HEK293 (cell line): ENCODE results near the gene EGFR.

Experiments used
- CTCF ChIA-PET: fragments of 350-600 bp; formaldehyde crosslinking; extraction: SDS; loops from one replicate; lab custom pipeline; 2021; ENCODE audit warnings: antibody characterized with exemption; lab: Yijun Ruan, JAX
- POLR2A ChIA-PET: fragments of 300-600 bp; formaldehyde crosslinking; extraction: SDS; loops from one replicate; lab custom pipeline; 2020; ENCODE audit warnings: antibody characterized with exemption, inconsistent platforms; lab: Yijun Ruan, JAX
- H3K27ac ChIP-seq: fragments of 200-500 bp; sonication (Bioruptor generic); 2 replicates; pipeline ENCODE4 v1.5.1; 2014; ENCODE audit warnings: low read depth, low read length, control low read depth, inconsistent platforms; ENCODE audit errors: extremely low read depth
- H3K36me3 ChIP-seq, 2 experiments: fragments of 200-500 bp in 1 of 2; sonication (Bioruptor generic) in 1 of 2; 1 replicate in 1 of 2; 2 replicates in 1 of 2; pipeline ENCODE4 v1.5.1; 2014 to 2017; ENCODE audit warnings: inconsistent platforms in 2 of 2, low read length in 2 of 2; ENCODE audit not compliant: control insufficient read depth in 2 of 2, insufficient read depth in 1 of 2
- H3K4me1 ChIP-seq: fragments of 200-500 bp; sonication (Bioruptor generic); 2 replicates; pipeline ENCODE4 v1.5.1; 2014; ENCODE audit warnings: mild to moderate bottlenecking, low read length, inconsistent platforms; ENCODE audit not compliant: control insufficient read depth, insufficient read depth
- H3K4me3 ChIP-seq: 2 replicates; pipeline ENCODE4 v1.5.1; 2011; ENCODE audit warnings: low read depth, mild to moderate bottlenecking, control low read depth, low read length, moderate library complexity
- H3K9me3 ChIP-seq: fragments of 200-500 bp; sonication (Bioruptor generic); 2 replicates; pipeline ENCODE4 v1.5.1; 2014; ENCODE audit warnings: low read depth, low read length, inconsistent platforms; ENCODE audit not compliant: control insufficient read depth, insufficient read depth
- FEZF1 ChIP-seq: fragments of 450-650 bp; formaldehyde crosslinking; IDR thresholded peaks from 2 replicates; pipeline ENCODE4 v1.5.1; 2016; ENCODE audit warnings: missing biosample characterization, missing genetic modification characterization
- MEIS1 ChIP-seq: sonication (generic); formaldehyde crosslinking; IDR thresholded peaks from 2 replicates; pipeline ENCODE4 v1.8.1; 2022; ENCODE audit warnings: missing genetic modification reagents, mild to moderate bottlenecking, borderline replicate concordance
- RBAK ChIP-seq: fragments of 450-650 bp; formaldehyde crosslinking; IDR thresholded peaks from 2 replicates; pipeline ENCODE4 v1.5.1; 2016; ENCODE audit warnings: missing biosample characterization, missing genetic modification characterization
- REPIN1 ChIP-seq: fragments of 450-650 bp; formaldehyde crosslinking; IDR thresholded peaks from 2 replicates; pipeline ENCODE4 v1.5.1; 2017; ENCODE audit warnings: missing biosample characterization, missing genetic modification characterization, low read depth
- SCRT1 ChIP-seq: fragments of 450-650 bp; formaldehyde crosslinking; IDR thresholded peaks from 2 replicates; pipeline ENCODE4 v1.5.1; 2016; ENCODE audit warnings: missing biosample characterization, missing genetic modification characterization, borderline replicate concordance
- TRIM28 ChIP-seq: IDR thresholded peaks from 2 replicates; pipeline ENCODE4 v1.6.1; 2011; ENCODE audit warnings: low read length, control low read depth, borderline replicate concordance
- ZFP37 ChIP-seq: fragments of 450-650 bp; formaldehyde crosslinking; IDR thresholded peaks from 2 replicates; pipeline ENCODE4 v1.5.1; 2016; ENCODE audit warnings: missing biosample characterization, missing genetic modification characterization
- ZNF146 ChIP-seq: fragments of 450-650 bp; formaldehyde crosslinking; IDR thresholded peaks from 2 replicates; pipeline ENCODE4 v1.5.1; 2016; ENCODE audit warnings: missing biosample characterization, missing genetic modification characterization
- ZNF391 ChIP-seq: fragments of 450-650 bp; formaldehyde crosslinking; IDR thresholded peaks from 2 replicates; pipeline ENCODE4 v1.5.1; 2016; ENCODE audit warnings: low read depth, missing biosample characterization, missing genetic modification characterization, borderline replicate concordance
- ZNF426 ChIP-seq: fragments of 450-650 bp; formaldehyde crosslinking; IDR thresholded peaks from 2 replicates; pipeline ENCODE4 v1.5.1; 2017; ENCODE audit warnings: missing biosample characterization, missing genetic modification characterization, mild to moderate bottlenecking, inconsistent platforms, moderate library complexity
- ZNF488 ChIP-seq: fragments of 450-650 bp; formaldehyde crosslinking; IDR thresholded peaks from 2 replicates; pipeline ENCODE4 v1.5.1; 2016; ENCODE audit warnings: missing biosample characterization, missing genetic modification characterization
- ZNF513 ChIP-seq: fragments of 450-650 bp; IDR thresholded peaks from 2 replicates; pipeline ENCODE4 v1.5.1; 2018; ENCODE audit warnings: missing biosample characterization, missing genetic modification characterization
- ZNF518A ChIP-seq: fragments of 450-650 bp; formaldehyde crosslinking; conservative IDR thresholded peaks from 2 replicates; pipeline ENCODE4 v1.5.1; 2016; ENCODE audit warnings: low read depth, missing biosample characterization, missing genetic modification characterization
- ZNF645 ChIP-seq: fragments of 450-650 bp; formaldehyde crosslinking; IDR thresholded peaks from 2 replicates; pipeline ENCODE4; 2016; ENCODE audit warnings: missing biosample characterization, missing genetic modification characterization
- ZSCAN30 ChIP-seq: fragments of 450-650 bp; IDR thresholded peaks from 2 replicates; pipeline ENCODE4 v1.5.1; 2018; ENCODE audit warnings: missing biosample characterization, mild to moderate bottlenecking, missing genetic modification characterization, moderate library complexity
- ZSCAN4 ChIP-seq: fragments of 450-650 bp; formaldehyde crosslinking; IDR thresholded peaks from 2 replicates; pipeline ENCODE4 v1.5.1; 2017; ENCODE audit warnings: missing biosample characterization, missing genetic modification characterization

EGFR gene

GRCh38 chr7:55118426-55118825, 99.6 kb downstream of the EGFR start:
- TF ChIP-seq ZNF513 (tag by site-specific recombination) (no peak), ZNF146 (tag by site-specific recombination) (no peak), SCRT1 (tag by site-specific recombination) (no peak)
- peaks cover 2% of the 10 kb centered on the region; the same call in 1 of the 2 replicates for H3K4me1 ChIP-seq
- H3K4me3 ChIP-seq: no peak overlapping the region
- H3K9me3 ChIP-seq: no peaks in the 10 kb centered on the region
- CTCF ChIA-PET: no interaction called here
- H3K27ac ChIP-seq: no peak overlapping the region
- POLR2A ChIA-PET: no interaction called here
- H3K36me3 ChIP-seq: no peaks in the 10 kb centered on the region

GRCh38 chr7:55119571-55119970, 100.8 kb downstream of the EGFR start:
- Histone ChIP-seq H3K4me1 (peaks cover 2% of the 10 kb centered on the region; the same call in 1 of the 2 replicates), H3K4me3 (no peak overlapping the region), H3K27ac (no peak overlapping the region), H3K9me3 (no peaks in the 10 kb centered on the region), H3K36me3 (no peaks in the 10 kb centered on the region)
- POLR2A ChIA-PET: no interaction called here
- CTCF ChIA-PET: no interaction called here
- TF ChIP-seq ZSCAN30 (tag by site-specific recombination) (no peak), ZNF645 (tag by site-specific recombination) (no peak), ZNF391 (tag by site-specific recombination) (no peak), ZNF518A (no peak), REPIN1 (no peak), ZFP37 (no peak), ZNF426 (tag by site-specific recombination) (no peak), ZSCAN4 (tag by site-specific recombination) (no peak), FEZF1 (tag by site-specific recombination) (no peak), MEIS1 (CRISPR knock-in tag) (no peak), ZNF488 (tag by site-specific recombination) (no peak), RBAK (no peak), TRIM28 (no peak)
